Measurements from ENCODE around the gene ARL8B. TPM values are rescaled to one million over a fixed set of nuclear protein-coding genes. Genes with fewer than 3 reads are reported as not detected.

The ARL8B gene
- total RNA-seq, 3 donors from 2014 or later: 47.2 to 68.5 (median 52.3) TPM

DNA sequence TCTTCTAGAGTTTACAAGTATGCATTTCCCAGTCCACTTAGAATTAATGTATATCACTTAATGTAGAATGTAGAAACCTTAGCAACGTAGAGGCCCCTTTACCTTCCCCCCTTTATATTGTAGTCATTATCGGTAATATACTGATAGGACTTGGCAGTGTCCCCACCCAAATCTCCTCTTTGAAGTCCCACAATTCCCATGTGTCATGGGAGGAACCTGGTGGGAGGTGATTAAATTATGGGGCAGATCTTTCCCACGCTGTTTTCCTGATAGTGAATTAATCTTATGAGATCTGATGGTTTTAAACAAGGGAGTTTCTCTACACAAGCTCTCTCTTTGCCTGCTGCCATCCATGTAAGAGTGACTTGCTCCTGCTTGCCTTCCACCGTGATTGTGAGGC lies 31.0 kb downstream of the ARL8B start:
- H3K4me3 ChIP-seq: no peak overlapping the region
- no peak for DNase-seq (ENCODE audit: low spot score in 2 of 2)
- H3K27me3 ChIP-seq: no peaks in the 10 kb centered on the region
- TF ChIP-seq POLR2A (IDR thresholded peaks at IDR 0.05): no peak
- TF ChIP-seq POLR2AphosphoS5 (IDR thresholded peaks at IDR 0.05): no peak
- no peak for TF ChIP-seq CTCF (IDR thresholded peaks at IDR 0.05)
- H3K9me3 ChIP-seq: no peaks in the 10 kb centered on the region
- intact Hi-C loops (cut with DNase I; ENCODE audit: low total_unique reads): no loop called here
- no peaks in the 10 kb centered on the region for H3K4me1 ChIP-seq
- H3K36me3 ChIP-seq: no peaks in the 10 kb centered on the region
- H3K27ac ChIP-seq: no peak overlapping the region

GRCh38 chr3:5155241-5155640 lies 33.1 kb downstream of the ARL8B start:
- no peak overlapping the region for H3K4me3 ChIP-seq
- H3K4me1 ChIP-seq: no peaks in the 10 kb centered on the region
- intact Hi-C loops (cut with DNase I; ENCODE audit: low total_unique reads): no loop called here
- no peak for DNase-seq (ENCODE audit: low spot score in 2 of 2)
- H3K9me3 ChIP-seq: no peaks in the 10 kb centered on the region
- no peak overlapping the region for H3K27ac ChIP-seq
- no peaks in the 10 kb centered on the region for H3K36me3 ChIP-seq
- no peaks in the 10 kb centered on the region for H3K27me3 ChIP-seq
- TF ChIP-seq POLR2A (IDR thresholded peaks at IDR 0.05) (no peak), POLR2AphosphoS5 (IDR thresholded peaks at IDR 0.05) (no peak), CTCF (IDR thresholded peaks at IDR 0.05) (no peak)

DNA sequence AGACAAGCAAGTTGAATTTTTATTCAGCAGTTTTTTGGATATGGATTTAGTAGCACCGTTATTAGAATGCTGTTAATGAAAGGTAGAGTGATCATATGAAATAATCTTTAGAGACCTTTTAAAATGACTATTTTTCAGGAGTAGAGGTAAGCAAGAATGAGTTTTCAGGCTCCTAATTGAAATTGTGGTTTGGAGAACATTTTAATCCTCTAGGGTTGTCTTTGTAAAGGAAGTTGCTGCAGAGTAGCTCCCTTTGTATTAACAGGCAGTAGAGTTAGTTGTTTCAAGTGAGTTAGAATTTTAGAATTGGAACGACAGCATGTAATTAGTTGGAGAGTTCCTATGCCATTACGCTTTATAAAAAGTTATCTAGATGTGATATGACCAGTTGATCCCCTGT lies 38.2 kb downstream of the ARL8B start:
- Histone ChIP-seq H3K4me1 (no peaks in the 10 kb centered on the region), H3K36me3 (no peaks in the 10 kb centered on the region), H3K27ac (no peak overlapping the region), H3K27me3 (no peaks in the 10 kb centered on the region), H3K4me3 (no peak overlapping the region), H3K9me3 (no peaks in the 10 kb centered on the region)
- no peak for DNase-seq (ENCODE audit: low spot score in 2 of 2)
- no peak for TF ChIP-seq POLR2A (IDR thresholded peaks at IDR 0.05)
- no peak for TF ChIP-seq CTCF (IDR thresholded peaks at IDR 0.05)
- no peak for TF ChIP-seq POLR2AphosphoS5 (IDR thresholded peaks at IDR 0.05)
- intact Hi-C loops (cut with DNase I; ENCODE audit: low total_unique reads): no loop called here

DNA sequence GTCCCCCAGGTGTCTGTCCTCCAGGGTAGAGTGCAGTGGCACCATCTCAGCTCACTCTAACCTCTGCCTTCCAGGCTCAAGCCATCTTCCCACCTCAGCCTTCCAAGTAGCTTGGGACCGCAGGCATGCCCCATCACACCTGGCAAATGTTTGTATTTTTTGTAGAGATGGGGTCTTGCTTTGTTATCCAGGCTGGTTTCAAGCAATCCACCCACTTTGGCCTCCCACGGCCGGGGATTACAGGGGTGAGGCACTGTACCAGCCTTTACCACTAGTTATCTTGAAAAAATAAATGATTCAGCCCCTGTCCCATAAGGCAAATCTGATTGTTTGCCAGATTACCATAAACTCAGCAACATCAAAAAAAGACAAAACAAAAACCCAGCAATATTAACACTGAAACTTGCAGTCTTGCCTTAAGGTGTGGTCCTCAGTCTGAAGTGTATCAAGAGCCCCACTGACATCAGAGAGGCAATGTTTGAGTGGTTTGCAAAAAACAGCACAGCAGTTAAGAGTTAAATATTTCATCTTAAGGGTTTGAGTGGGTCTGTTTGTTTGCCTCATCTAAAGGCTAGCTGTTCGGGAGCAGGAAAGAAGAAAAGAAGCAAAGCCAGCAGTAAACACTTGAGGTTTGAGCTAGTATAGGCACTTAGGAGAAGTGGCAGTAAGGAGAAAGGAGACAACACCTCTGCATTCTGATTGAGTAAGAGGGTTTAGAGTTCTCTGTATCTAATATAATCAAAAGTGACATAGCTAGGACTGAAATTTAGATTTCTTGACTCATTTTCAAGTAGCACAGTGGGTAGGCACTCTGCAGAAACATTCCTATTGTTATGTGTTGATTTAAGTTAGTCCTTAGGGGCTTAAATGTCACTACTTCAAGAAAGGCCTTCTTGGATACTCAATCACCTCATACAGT lies 39.1 kb downstream of the ARL8B start:
- no peaks in the 10 kb centered on the region for H3K27me3 ChIP-seq
- no peak overlapping the region for H3K27ac ChIP-seq
- H3K36me3 ChIP-seq: no peaks in the 10 kb centered on the region
- intact Hi-C loops (cut with DNase I; ENCODE audit: low total_unique reads): no loop called here
- H3K4me1 ChIP-seq: no peaks in the 10 kb centered on the region
- H3K4me3 ChIP-seq: no peak overlapping the region
- H3K9me3 ChIP-seq: no peaks in the 10 kb centered on the region
- TF ChIP-seq POLR2AphosphoS5 (IDR thresholded peaks at IDR 0.05) (no peak), CTCF (IDR thresholded peaks at IDR 0.05) (no peak), POLR2A (IDR thresholded peaks at IDR 0.05) (no peak)
- DNase-seq (ENCODE audit: low spot score in 2 of 2): no peak

DNA sequence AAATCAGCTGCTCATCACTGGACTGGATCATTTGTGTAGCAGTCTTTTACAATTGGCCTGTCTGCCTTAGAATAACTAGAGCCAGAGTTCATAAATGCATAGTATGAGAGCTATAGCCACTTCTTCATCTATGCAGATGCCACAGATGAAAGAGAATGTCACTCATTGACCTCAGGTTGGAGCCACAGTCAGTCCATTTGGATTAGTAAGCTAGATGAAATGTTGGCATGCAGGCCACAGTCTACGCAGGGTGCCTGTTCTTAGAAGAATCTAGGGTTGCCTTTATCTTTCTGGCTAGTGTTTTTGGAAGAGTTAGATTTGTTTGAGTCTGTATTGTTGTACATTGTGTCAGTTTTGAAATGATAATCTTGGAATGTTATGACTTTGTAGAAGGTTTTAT lies 40.0 kb downstream of the ARL8B start:
- no peak for TF ChIP-seq POLR2AphosphoS5 (IDR thresholded peaks at IDR 0.05)
- TF ChIP-seq CTCF (IDR thresholded peaks at IDR 0.05): no peak
- TF ChIP-seq POLR2A (IDR thresholded peaks at IDR 0.05): no peak
- H3K4me1 ChIP-seq: no peaks in the 10 kb centered on the region

More for the DNA sequence above, 40.0 kb downstream of the ARL8B start:
- Histone ChIP-seq H3K27ac (no peak overlapping the region), H3K36me3 (no peaks in the 10 kb centered on the region), H3K27me3 (no peaks in the 10 kb centered on the region), H3K9me3 (no peaks in the 10 kb centered on the region), H3K4me3 (no peak overlapping the region)
- no peak for DNase-seq (ENCODE audit: low spot score in 2 of 2)
- intact Hi-C loops (cut with DNase I; ENCODE audit: low total_unique reads): no loop called here

Measured in breast epithelium (tissue), 4 donors.